Measurements from ENCODE around the gene DTX3L. TPM values are rescaled to one million over a fixed set of nuclear protein-coding genes. Genes with fewer than 3 reads are reported as not detected.

Gene DTX3L
- 24.3 and 24.9 TPM in 2 replicates for total RNA-seq (2014; rRNA removed; shearing (Covaris generic))

- peak; percentile 85 for DNase-seq (ENCODE audit: low read depth)
Measured at GRCh38 chr3:122564155-122564912, at the start of gene DTX3L, which contains the start of gene PARP9. Gene DTX3L, plus strand, starts transcription at chr3:122564338. Its CDS starts 89 bp downstream, at chr3:122564427. Gene PARP9, minus strand, starts transcription at chr3:122564300. Its CDS starts 4,680 bp downstream, at chr3:122559620.

- DNase-seq (ENCODE audit: low read depth): no peak
Measured at GRCh38 chr3:122515020-122515468, 49.1 kb upstream of the DTX3L start.

- no peak for DNase-seq (ENCODE audit: low read depth)
Measured at GRCh38 chr3:122515870-122516269, 48.3 kb upstream of the DTX3L start.

- DNase-seq (ENCODE audit: low read depth): no peak
Measured at GRCh38 chr3:122516846-122517360, 47.2 kb upstream of the DTX3L start.

- DNase-seq (ENCODE audit: low read depth): no peak
Measured at GRCh38 chr3:122519693-122520092, 44.4 kb upstream of the DTX3L start.

GRCh38 chr3:122520861-122521260 lies 43.3 kb upstream of the DTX3L start:
- DNase-seq (ENCODE audit: low read depth): no peak

GRCh38 chr3:122523317-122523716 lies 40.8 kb upstream of the DTX3L start:
- DNase-seq (ENCODE audit: low read depth): no peak

GRCh38 chr3:122530164-122530563 lies 34.0 kb upstream of the DTX3L start:
- no peak for DNase-seq (ENCODE audit: low read depth)

- DNase-seq (ENCODE audit: low read depth): no peak
Measured at GRCh38 chr3:122533480-122533879, 30.7 kb upstream of the DTX3L start.

- DNase-seq (ENCODE audit: low read depth): peak; percentile 99
Measured at GRCh38 chr3:122533931-122534334, 30.2 kb upstream of the DTX3L start.

GRCh38 chr3:122535964-122536631 lies 28.0 kb upstream of the DTX3L start:
- DNase-seq (ENCODE audit: low read depth): no peak

GRCh38 chr3:122536632-122537001 lies 27.5 kb upstream of the DTX3L start:
- DNase-seq (ENCODE audit: low read depth): no peak

GRCh38 chr3:122538956-122539490 lies 25.1 kb upstream of the DTX3L start:
- no peak for DNase-seq (ENCODE audit: low read depth)

- DNase-seq (ENCODE audit: low read depth): no peak
Measured at GRCh38 chr3:122546151-122546550, 18.0 kb upstream of the DTX3L start.

GRCh38 chr3:122548076-122548475 lies 16.1 kb upstream of the DTX3L start:
- DNase-seq (ENCODE audit: low read depth): no peak

- no peak for DNase-seq (ENCODE audit: low read depth)
Measured at GRCh38 chr3:122548619-122549018, 15.5 kb upstream of the DTX3L start.

GRCh38 chr3:122553171-122553570 lies 11.0 kb upstream of the DTX3L start:
- no peak for DNase-seq (ENCODE audit: low read depth)

GRCh38 chr3:122555275-122556071 lies 8.7 kb upstream of the DTX3L start:
- DNase-seq (ENCODE audit: low read depth): no peak

- no peak for DNase-seq (ENCODE audit: low read depth)
Measured at GRCh38 chr3:122557356-122557755, 6.8 kb upstream of the DTX3L start.

- DNase-seq (ENCODE audit: low read depth): no peak
Measured at GRCh38 chr3:122558605-122559004, 5.5 kb upstream of the DTX3L start.

- DNase-seq (ENCODE audit: low read depth): no peak
Measured at GRCh38 chr3:122559906-122560305, 4.2 kb upstream of the DTX3L start.

GRCh38 chr3:122560680-122561079 lies 3.5 kb upstream of the DTX3L start:
- DNase-seq (ENCODE audit: low read depth): peak; percentile 66

All from RPMI7951 (cell line).